Smooth muscle cell (in vitro differentiated cells): Measurements from ENCODE around the gene KRT84. TPM values are rescaled to one million over a fixed set of nuclear protein-coding genes. Genes with fewer than 3 reads are reported as not detected.

Experiments
- DNase-seq: peaks from one replicate; lab custom pipeline; 2025; ENCODE audit not compliant: unreplicated experiment; lab: John Stamatoyannopoulos, UW
- H2AFZ ChIP-seq: fragments of 200-600 bp; sonication (generic); 2 replicates; pipeline ENCODE4 v1.6.0; 2016; ENCODE audit warnings: antibody characterized with exemption, low read depth, mild to moderate bottlenecking
- H3F3A ChIP-seq: fragments of 200-600 bp; sonication (generic); 2 replicates; pipeline ENCODE4 v1.6.0; 2017; ENCODE audit warnings: antibody characterized with exemption, low read depth
- H3K27ac ChIP-seq: fragments of 200-600 bp; sonication (generic); 2 replicates; pipeline ENCODE4 v1.5.1; 2016; ENCODE audit warnings: low read depth, mild to moderate bottlenecking
- H3K27me3 ChIP-seq: fragments of 200-600 bp; sonication (generic); 2 replicates; pipeline ENCODE4 v1.6.1; 2016; ENCODE audit warnings: low read depth, mild to moderate bottlenecking
- H3K36me3 ChIP-seq: fragments of 200-600 bp; sonication (generic); 2 replicates; pipeline ENCODE4 v1.5.1; 2016; ENCODE audit warnings: low read depth
- H3K4me1 ChIP-seq: fragments of 200-600 bp; sonication (generic); 2 replicates; pipeline ENCODE4 v1.5.1; 2016; ENCODE audit warnings: low read depth
- H3K4me2 ChIP-seq: fragments of 200-600 bp; sonication (generic); 2 replicates; pipeline ENCODE4 v1.6.0; 2016; ENCODE audit warnings: mild to moderate bottlenecking
- H3K4me3 ChIP-seq: fragments of 200-600 bp; sonication (generic); 2 replicates; pipeline ENCODE4 v1.5.1; 2016; ENCODE audit warnings: mild to moderate bottlenecking
- H3K79me2 ChIP-seq: fragments of 200-600 bp; sonication (generic); 2 replicates; pipeline ENCODE4 v1.6.0; 2016; ENCODE audit warnings: low read depth, mild to moderate bottlenecking
- H3K9ac ChIP-seq: fragments of 200-600 bp; sonication (generic); 2 replicates; pipeline ENCODE4 v1.6.0; 2016; ENCODE audit warnings: low read depth
- H3K9me3 ChIP-seq: fragments of 200-600 bp; sonication (generic); replicated peaks from 2 replicates; pipeline ENCODE4 v1.5.1; 2016; ENCODE audit warnings: low read depth
- H4K20me1 ChIP-seq: fragments of 200-600 bp; sonication (generic); 2 replicates; pipeline ENCODE4 v1.6.0; 2016; ENCODE audit warnings: low read depth
- WGBS: methylation state at CpG from one replicate; pipeline ENCODE4 v1.1.7; 2016; ENCODE audit warnings: low lambda C conversion rate; 5-methylcytosine and 5-hydroxymethylcytosine counted together
- polyA plus RNA-seq: library from polyadenylated mRNA; unstranded; fragments of >200 nt; fragmentation: Nextera tagmentation; extraction: Ambion mirVana; gene quantifications from 2 replicates; pipeline ENCODE4 v1.2.1, GENCODE V29; 2016
- total RNA-seq: library from RNA; depleted of rRNA; stranded (reverse); fragments of >200 nt; gene quantifications from 2 replicates; pipeline ENCODE4 v1.2.3, GENCODE V29; 2014
- TF ChIP-seq, protein P1 (sequence below): fragments of 200-600 bp; sonication (generic); IDR thresholded peaks from 2 replicates; pipeline ENCODE4 v1.5.1; 2017; ENCODE audit warnings: borderline replicate concordance, mild to moderate bottlenecking, antibody characterized with exemption; ENCODE audit not compliant: insufficient read depth, poor library complexity, severe bottlenecking

Gene KRT84
- total and polyA plus RNA-seq, 2 experiments from 2014 or later = 0.09 to 5.6 TPM

DNA sequence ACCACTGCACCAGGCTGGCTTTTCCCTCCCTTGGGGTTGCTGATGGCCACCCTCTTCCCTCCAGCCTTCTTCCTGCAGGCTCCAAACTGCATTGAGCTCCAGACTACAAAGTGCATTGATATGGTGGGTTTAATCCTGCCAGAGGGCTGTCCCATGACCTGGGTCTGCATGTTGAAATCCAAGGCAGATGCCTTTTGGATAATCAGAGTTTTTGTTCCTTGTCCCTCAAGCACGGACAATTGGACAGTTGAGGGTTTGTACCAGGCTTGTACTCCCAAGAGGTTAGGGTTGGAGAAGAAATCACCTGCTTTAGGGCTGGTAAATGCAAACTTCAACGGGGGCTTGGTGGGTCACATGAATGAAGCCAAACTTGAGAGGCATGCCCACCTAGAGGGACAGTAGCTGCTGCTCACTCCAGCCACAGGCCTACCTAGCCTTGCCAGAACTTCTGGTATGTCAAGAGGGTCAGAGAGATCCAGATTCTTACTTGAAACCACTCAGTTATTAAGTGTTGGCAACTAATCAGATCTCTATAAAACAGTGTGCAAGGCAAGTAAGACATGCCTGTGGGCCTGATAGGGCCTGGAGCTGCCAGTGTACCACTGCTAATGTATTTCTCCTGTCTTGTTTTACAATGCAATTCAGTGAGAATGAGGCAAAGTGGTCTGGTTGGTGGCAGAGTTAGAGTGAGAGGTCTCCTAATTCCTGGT lies 42.5 kb downstream of the KRT84 start:
- no peaks in the 10 kb centered on the region for H3K4me1 ChIP-seq
- TF ChIP-seq, protein P1, sequence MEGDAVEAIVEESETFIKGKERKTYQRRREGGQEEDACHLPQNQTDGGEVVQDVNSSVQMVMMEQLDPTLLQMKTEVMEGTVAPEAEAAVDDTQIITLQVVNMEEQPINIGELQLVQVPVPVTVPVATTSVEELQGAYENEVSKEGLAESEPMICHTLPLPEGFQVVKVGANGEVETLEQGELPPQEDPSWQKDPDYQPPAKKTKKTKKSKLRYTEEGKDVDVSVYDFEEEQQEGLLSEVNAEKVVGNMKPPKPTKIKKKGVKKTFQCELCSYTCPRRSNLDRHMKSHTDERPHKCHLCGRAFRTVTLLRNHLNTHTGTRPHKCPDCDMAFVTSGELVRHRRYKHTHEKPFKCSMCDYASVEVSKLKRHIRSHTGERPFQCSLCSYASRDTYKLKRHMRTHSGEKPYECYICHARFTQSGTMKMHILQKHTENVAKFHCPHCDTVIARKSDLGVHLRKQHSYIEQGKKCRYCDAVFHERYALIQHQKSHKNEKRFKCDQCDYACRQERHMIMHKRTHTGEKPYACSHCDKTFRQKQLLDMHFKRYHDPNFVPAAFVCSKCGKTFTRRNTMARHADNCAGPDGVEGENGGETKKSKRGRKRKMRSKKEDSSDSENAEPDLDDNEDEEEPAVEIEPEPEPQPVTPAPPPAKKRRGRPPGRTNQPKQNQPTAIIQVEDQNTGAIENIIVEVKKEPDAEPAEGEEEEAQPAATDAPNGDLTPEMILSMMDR = no peak
- H3K9me3 ChIP-seq = no peaks in the 10 kb centered on the region
- no peak overlapping the region for H2AFZ ChIP-seq
- no peak overlapping the region for H3K4me3 ChIP-seq
- H3F3A ChIP-seq = no peaks in the 10 kb centered on the region
- DNase-seq = no peak
- no peak overlapping the region for H3K27ac ChIP-seq
- peaks cover 10% of the 10 kb centered on the region for H3K27me3 ChIP-seq
- H3K36me3 ChIP-seq = no peaks in the 10 kb centered on the region
- no peak overlapping the region for H3K4me2 ChIP-seq
- 88% methylated on average over 2 of the region's 2 CpGs for WGBS
- no peak overlapping the region for H3K9ac ChIP-seq
- no peaks in the 10 kb centered on the region for H4K20me1 ChIP-seq
- H3K79me2 ChIP-seq = no peaks in the 10 kb centered on the region

DNA sequence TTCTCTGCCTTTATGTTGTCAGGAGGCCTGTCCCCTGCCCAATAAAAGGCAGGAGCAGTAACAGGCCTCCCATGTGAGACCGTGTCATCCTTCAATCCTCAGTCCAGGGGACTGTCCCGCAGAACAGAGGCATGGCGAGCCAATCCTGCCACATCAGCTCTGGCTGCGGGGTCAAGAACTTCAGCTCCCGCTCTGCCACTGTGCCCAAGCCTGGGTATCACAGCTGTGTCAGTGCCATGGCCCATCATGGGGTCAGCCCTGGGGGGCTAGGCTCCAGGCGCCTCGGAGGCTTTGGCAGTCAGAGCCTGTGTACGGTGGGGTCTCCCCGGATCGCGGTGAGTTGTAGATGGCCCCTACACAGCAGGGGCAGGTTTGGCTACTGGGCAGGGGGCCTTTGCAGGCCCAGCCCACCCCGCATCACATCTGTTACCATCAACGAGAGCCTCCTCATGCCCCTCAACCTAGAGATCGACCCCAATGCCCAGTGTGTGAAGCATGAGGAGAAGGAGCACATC lies 44.3 kb downstream of the KRT84 start:
- no peaks in the 10 kb centered on the region for H4K20me1 ChIP-seq
- WGBS = 92% methylated on average over 14 of the region's 14 CpGs
- H3K27me3 ChIP-seq = peaks cover 10% of the 10 kb centered on the region
- TF ChIP-seq, protein P1 = no peak
- no peak for DNase-seq
- no peak overlapping the region for H3K9ac ChIP-seq
- H3K4me1 ChIP-seq = no peaks in the 10 kb centered on the region
- H3K79me2 ChIP-seq = no peaks in the 10 kb centered on the region
- H3K27ac ChIP-seq = no peak overlapping the region
- H3F3A ChIP-seq = no peaks in the 10 kb centered on the region
- no peak overlapping the region for H3K4me3 ChIP-seq
- no peaks in the 10 kb centered on the region for H3K36me3 ChIP-seq
- no peaks in the 10 kb centered on the region for H3K9me3 ChIP-seq
- H2AFZ ChIP-seq = no peak overlapping the region
- no peak overlapping the region for H3K4me2 ChIP-seq

DNA sequence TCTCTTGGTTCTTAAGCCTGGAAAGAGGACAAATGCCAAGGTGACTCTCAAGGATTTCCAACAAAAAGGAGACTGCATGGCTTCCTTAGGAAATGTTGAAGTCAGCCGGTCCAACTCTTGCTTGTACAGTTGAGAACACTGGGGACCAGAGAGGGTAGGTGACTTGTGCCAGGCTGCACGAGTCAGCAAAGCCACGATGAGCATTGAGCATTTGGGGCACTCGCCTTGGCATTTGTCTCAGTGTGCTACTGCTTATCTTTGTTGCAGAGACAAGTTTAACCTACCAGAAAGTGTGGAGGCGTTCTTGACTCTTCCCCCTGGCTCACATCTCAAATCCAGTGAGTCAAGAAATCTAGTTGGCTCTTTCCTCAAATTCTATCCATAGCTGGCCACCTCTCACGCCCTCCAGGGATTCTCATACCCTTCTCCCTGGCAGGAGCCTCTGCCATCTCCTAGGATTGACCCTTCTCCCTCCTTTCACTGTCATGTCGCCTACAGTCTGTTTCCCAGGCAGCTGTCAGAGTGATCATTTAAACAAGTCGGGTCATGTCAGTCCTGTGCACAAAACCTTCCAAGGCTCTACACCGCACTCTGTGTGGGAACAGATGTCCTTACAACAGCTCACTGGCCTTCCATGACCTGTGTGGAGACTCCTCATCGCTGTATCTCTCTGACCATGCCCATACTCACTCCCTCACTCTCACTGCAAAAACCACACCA lies 47.1 kb downstream of the KRT84 start:
- DNase-seq = no peak
- Histone ChIP-seq H3K4me2 (no peak overlapping the region), H3K4me1 (no peaks in the 10 kb centered on the region), H3K36me3 (no peaks in the 10 kb centered on the region), H2AFZ (no peak overlapping the region), H3K9ac (no peak overlapping the region), H3K9me3 (no peaks in the 10 kb centered on the region), H3K27me3 (peaks cover 20% of the 10 kb centered on the region), H3K4me3 (no peak overlapping the region), H3K79me2 (no peaks in the 10 kb centered on the region), H3F3A (no peaks in the 10 kb centered on the region), H4K20me1 (no peaks in the 10 kb centered on the region), H3K27ac (no peak overlapping the region)
- 80% methylated on average over 10 of the region's 10 CpGs for whole genome bisulfite sequencing
- TF ChIP-seq, protein P1 = no peak
